Measurements from ENCODE around the gene KRTAP10-8.
"Not testable (repeated sequence)": the region's sequence is repeated elsewhere in the genome, so short reads cannot be mapped to it uniquely, and the experiment has no call there.

GRCh38 chr21:44627181-44627822 is 15.4 kb downstream of the KRTAP10-8 start:
- not testable (repeated sequence) for TF ChIP-seq CTCF, EZH2, EZH2phosphoT487 (IDR thresholded peaks at IDR 0.05)
